Umbilical cord (tissue), 2 donors: Measurements from ENCODE around the gene RAD51. TPM values are rescaled to one million over a fixed set of nuclear protein-coding genes. Genes with fewer than 3 reads are reported as not detected.
"Not testable (repeated sequence)": the region's sequence is repeated elsewhere in the genome, so short reads cannot be mapped to it uniquely, and the experiment has no call there.

ENCODE experiments used
- DNase-seq: peaks from one replicate; pipeline ENCODE4 v3.0.0-alpha.2; 2015; ENCODE audit warnings: low spot score
- total RNA-seq: library from RNA; depleted of rRNA; stranded (reverse); fragments of >200 nt; gene quantifications from one replicate; pipeline ENCODE4 v1.2.3, GENCODE V29; 2014; ENCODE audit warnings: low replicate concordance; ENCODE audit not compliant: insufficient read depth

The RAD51 gene
- 0.48 TPM for total RNA-seq

DNA sequence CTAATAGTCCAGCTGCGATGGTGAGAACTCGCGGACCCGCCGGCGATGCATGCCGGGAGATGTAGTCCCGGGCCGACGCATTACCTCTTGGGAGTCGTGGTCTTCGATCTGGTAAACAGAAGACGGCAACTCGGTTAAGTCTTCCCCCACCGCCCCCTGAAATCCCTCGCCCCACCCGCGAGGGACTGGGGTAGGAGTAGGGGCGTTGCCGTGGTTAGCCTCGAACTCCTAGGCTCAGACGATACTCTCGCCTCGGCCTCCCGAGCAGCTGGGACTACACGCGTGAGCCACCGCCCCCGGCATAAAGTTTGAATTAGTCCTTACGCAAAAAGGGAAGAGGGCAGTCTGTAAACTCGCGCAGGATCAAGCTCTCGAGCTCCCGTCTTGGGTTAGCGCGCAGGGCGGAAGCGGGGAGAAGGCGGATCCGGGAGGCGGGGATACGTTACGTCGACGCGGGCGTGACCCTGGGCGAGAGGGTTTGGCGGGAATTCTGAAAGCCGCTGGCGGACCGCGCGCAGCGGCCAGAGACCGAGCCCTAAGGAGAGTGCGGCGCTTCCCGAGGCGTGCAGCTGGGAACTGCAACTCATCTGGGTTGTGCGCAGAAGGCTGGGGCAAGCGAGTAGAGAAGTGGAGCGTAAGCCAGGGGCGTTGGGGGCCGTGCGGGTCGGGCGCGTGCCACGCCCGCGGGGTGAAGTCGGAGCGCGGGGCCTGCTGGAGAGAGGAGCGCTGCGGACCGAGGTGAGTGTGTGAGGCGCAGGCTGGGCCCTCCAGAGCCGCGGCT lies at the start of gene RAD51:
Gene RAD51, plus strand, starts transcription at position 487 of the 781 bp plus-strand sequence. CDS start 3,585 bp downstream, outside the sequence.
- DNase-seq: peak; percentile 98

DNA sequence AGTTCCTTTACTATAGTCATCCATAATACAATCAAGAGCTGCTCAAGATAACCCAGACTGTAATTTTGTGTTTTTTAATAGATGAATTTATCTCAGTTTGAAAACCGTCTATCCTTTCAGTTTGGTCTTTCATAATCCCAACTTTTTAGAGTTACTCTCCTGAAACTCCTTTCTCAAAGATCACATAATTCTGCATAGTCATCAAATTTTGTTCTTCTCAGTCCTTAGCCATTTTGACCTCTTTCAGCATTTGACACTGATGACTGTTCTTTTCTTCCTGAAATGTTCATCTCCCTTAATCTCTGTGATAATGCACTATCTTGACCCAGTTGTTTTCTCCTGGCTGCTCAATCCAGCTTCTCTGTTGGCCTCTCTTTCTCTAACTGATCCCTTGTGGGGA lies 47.5 kb upstream of the RAD51 start:
- DNase-seq: no peak

DNA sequence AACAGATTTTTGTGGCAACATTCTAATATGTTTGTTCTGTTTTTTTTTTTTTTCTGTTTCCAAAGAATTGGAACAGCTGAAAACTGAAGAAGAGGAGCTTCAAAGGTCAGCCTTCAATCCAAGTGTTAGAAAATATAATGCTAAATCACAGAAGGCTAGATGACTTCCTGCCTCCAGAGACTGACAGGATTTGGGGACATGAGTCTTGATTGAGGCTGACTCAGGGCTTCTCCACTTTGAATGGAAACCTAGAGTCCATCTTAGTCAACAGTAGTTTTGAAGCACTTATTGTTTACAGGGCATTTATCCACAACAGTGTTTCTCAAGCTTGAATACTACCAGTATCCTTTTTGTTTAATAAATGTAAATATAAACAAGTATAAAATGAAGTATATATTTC lies 44.5 kb upstream of the RAD51 start:
- no peak for DNase-seq

DNA sequence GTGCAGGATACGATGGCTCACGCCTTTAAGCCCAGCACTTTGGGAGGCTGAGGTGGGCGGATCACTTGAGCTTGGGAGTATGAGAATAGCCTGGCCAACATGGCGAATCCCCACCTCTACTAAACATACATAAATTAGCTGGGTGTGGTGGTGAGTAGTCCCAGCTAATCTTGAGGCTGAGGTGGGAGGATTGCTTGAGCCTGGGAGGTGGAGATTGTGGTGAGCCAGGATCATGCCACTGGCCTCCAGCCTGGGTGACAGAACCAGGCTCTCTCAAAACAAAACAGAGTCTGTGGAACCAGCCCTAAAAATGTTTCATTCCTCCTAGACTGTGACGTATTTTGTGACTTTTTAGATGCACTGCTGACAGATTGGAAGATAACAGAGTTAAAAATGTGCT lies 34.3 kb upstream of the RAD51 start:
- DNase-seq: no peak

DNA sequence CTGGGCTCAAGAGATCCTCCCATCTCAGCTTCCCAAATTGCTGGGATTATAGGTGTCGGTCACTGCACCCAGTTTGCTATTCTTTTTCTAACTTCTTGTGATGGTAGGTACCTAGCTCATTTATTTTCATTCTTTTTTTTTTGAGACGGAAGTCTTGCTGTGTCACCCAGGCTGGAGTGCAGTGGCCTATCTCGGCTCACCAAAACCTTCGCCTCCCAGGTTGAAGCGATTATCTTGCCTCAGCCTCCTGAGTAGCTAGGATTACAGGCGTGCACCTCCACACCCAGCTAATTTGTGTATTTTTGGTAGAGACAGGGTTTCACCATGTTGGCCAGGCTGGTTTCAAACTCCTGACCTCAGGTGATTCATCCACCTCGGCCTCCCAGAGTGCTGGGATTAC lies 30.1 kb upstream of the RAD51 start:
- no peak for DNase-seq

DNA sequence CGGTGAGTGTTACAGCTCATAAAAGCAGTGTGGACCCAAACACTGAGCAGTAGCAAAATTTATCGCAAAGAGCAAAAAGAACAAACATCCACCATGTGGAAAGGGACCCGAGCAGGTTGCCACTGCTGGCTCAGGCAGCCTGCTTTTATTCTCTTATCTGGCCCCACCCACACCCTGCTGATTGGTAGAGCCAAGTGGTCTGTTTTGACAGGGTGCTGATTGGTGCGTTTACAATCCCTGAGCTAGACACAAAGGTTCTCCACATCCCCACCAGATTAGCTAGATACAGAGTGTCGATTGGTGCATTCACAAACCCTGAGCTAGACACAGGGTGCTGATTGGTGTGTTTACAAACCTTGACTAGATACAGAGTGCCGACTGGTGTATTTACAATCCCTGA lies 18.7 kb upstream of the RAD51 start:
- not testable (repeated sequence) for DNase-seq

DNA sequence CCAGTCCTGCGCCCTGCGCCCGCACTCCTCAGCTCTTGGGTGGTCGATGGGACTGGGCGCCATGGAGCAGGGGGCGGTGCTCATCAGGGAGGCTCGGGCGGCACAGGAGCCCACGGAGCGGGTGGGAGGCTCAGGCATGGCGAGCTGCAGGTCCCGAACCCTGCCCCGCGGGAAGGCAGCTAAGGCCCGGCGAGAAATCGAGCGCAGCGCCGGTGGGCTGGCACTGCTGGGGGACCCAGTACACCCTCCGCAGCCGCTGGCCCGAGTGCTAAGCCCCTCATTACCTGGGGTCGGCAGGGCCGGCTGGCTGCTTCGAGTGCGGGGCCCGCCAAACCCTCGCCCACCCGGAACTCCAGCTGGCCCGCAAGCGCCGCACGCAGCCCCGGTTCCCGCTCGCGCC lies 18.1 kb upstream of the RAD51 start:
- DNase-seq: not testable (repeated sequence)

DNA sequence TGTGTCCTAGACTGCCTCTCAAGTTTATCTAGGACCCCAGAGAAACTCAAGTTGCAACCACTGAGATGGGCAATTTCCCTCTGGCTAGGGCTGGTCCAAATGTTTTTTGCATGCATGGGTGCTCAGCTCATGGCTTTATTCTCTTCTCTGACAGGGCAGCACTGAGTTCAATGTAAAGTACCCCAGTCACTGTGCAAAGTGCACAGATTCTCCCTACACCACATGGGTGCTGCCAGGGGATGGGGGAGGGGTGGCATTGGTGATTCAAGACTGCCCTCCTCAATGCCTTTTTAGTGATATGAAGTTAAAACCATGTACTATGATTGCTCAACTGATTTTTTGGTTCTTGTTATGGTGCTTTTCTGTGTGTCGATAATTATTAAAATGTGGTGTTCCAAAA lies 14.8 kb upstream of the RAD51 start:
- no peak for DNase-seq

DNA sequence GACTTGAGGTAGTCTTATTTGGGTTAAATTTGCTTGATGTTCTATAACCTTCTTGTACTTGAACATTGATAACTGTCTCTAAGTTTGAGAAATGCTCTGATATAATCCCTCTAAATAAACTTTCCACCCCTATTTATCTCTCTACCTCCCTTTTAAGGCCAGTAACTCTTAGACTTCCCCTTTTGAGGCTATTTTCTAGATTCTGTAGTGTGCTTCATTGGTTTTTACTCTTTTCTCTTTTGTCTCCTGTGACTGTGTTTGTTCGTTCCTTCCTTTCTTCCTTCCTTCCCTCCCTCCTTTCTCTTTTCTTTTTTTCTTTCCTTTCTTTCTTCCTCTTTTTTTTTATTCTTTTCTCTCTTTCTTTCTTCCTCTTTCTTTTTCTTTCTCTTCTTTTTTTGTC lies 14.0 kb upstream of the RAD51 start:
- not testable (repeated sequence) for DNase-seq

DNA sequence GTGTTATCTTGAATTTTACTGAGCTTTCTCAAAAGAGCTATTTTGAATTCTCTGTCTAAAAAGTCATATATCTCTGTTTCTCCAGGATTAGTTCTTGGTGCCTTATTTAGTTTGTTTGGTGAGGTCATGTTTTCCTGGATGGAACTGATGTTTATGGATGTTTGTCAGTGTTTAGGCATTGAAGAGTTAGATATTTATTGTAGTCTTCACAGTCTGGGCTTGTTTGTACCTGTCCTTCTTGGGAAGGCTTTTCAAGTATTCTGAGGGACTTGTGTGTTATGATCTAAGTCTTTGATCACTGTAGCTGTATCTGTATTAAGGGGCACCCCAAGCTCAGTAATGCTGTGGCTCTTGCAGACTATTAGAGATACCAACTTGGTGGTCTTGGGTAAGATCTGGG lies 10.6 kb upstream of the RAD51 start:
- no peak for DNase-seq

DNA sequence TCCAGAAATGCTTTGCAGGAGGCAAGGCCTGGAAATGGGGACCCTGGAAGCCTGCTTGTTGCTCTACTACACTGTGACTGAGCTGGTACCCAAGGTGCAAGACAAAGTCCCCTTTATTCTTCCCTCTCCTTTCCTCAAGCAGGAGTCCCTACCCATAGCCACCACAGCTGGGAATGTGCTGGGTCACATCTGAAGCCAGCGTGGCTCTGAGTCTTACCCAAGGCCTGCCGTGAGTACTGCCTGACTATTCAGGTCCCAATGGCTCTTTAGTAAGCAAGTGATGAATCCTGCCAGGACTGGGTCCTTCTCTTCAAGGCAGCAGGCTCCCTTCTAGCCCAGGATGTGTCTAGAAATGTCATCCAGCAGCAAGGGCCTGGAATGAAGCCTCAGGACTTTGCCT lies 9.6 kb upstream of the RAD51 start:
- DNase-seq: no peak

DNA sequence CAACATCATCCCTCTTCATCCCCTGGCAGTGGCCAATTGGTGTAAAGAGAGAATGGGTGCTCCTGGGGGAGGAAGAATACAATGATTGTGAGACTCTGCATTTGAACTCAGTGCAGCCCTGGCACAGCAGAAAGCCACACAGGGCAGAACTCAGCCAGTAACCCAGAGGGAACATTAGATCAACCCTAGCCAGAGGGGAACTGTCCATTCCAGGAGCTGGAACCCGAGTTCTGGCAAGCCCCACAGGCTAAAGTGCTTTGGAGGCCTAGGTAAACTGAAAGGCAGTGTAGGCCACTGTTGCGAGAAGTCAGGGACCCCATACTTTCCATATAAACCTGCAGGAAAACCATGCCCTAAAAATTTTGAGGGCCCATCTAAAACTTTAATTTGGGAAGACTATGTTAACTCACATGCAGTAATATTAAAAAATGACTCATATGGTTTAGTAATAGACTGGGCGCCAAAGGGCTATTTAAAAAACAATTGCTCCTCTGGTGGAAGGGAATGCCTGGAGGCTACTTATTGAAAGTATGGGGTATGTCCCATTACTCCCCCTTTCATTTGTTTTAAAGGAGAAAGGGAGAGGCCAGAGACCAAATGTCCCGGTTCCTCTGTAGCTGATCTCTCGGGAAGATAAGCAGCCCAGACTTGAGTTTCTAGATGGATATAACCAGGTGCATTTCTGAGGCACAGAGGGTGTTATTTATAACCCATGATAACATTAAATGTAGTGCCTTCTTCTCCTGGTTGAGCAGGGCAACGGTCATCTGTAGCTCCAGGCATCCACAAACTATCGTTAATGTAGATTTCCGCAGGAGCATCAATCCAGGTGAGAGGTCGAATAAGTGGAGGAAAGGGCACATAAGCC lies 5.8 kb upstream of the RAD51 start:
- DNase-seq: no peak

DNA sequence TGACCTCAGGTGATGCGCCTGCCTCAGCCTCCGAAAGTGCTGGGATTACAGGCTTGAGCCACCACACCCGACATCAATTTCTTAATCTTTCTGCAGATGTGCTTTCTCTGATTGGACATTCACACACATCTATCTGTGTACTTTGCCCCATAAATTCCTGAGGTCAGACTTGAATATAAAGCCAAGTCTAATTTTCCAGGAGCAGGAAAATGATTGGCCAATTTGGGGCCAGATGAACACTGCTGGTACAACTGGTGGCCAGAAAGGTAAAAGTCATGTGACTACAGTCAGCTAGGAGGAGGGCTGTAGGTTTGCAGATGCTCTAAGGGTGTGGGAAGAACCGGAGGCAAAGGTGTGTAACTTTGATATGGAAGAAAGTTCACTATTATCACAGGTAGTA lies 3.2 kb upstream of the RAD51 start:
- no peak for DNase-seq

DNA sequence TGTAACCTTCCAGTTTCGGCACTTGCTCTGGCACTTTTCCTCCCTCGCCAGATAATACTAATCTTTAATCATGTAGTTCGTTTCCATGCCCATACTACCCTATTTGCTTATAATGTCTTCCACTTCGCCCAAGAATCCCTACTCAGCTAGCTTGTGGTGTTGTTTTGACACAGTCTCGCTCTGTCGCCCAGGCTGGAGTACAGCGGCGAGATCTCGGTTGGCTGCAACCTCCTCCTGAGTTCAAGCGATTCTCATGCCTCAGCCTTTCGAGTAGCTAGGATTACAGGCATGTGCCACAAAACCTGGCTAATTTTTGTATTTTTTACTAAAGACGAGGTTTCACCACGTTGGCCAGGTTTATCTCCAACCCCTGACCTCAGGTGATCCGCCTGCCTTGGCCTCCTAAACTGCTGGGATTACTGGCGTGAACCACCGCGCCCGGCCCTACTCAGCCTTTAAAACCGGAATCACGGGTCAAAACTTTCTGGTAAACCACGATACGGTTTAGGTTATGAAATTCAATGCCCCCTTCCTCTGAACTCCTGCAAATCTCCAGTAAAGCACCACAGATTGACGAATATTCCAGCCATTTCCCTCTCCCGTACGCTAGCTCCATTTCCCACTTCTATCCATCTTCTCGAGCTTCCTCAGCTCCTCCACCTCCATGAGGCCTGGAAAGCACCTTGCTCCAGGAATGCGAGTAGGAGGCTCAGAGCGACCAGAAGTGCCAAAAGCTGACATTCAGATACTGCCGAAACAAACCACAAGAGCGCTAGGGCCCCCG lies 878 bp upstream of the RAD51 start:
- DNase-seq: no peak

DNA sequence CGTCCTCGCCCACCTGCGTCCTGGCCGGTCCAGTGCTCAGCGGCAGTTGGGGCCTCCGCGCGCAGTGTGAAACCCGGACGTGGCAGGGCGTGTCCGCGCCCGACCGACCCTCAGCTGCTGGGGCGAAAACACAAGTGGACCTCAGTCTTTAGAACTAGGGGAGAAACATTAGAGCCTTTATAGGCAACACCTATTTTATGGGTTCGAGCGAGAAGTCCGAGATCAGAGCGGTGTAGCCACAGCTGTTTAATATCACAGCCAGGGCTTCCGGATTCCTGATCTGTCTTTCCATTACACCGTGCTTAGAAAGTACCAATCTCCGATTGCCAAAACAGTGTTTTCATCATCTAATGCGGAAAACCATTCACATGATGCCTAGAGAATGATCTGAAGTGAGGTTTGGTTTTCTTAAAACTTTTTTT lies 506 bp downstream of the RAD51 start:
- DNase-seq: peak; percentile 35

DNA sequence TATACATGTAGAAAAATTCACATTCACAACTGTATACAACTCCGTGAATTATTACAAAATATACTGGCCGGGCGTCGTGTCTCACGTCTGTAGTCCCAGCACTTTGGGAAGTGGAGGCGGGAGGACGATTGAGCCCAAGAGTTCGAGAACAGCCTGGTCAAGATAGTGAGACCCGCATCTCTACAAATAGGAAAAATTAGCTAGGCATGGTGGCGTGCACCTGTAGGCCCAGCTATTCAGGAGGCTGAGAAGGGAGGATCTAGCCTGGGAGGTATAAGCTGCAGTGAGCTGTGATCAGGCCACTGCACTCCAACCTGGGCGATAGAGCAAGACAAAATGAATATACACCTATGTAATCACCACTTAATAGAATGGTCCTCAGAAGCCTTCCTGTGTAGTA lies 1.3 kb downstream of the RAD51 start:
- DNase-seq: no peak

DNA sequence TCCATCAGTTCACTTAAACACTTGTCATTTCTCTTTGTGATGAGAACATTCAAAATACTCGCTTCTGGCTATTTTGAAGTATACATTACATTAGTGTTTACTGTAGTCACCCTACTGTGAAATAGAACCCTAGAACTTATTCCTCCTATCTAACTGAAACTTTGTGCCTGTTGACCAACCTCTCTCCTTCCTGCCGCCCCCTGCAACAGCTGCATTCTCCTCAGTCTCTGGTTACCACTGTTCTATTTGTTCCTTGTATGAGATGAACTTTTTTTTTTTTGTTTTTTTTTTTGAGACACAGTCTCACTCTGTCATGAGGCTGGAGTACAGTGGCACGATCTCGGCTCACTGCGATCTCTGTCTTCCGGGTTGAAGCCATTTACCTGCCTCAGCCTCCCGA lies 2.9 kb downstream of the RAD51 start:
- DNase-seq: no peak

DNA sequence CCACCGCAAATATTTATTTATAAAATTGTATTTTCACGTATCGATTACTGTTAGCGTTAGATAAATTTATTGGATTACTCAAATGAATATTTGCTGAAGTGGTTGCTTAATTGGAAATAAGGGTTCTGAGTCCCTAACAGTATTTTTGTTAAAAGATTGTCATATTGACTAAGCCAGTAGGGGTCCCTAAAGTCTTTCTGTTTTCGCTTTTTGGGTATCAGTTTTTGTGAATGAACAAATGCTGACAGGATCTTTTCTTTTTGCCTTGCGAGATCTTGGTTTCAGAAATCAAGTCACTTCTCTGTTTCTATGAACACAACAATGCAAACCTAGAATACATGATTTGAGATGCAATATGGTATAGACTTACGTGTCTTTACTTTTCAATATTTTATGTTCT lies 7.1 kb downstream of the RAD51 start:
- no peak for DNase-seq

DNA sequence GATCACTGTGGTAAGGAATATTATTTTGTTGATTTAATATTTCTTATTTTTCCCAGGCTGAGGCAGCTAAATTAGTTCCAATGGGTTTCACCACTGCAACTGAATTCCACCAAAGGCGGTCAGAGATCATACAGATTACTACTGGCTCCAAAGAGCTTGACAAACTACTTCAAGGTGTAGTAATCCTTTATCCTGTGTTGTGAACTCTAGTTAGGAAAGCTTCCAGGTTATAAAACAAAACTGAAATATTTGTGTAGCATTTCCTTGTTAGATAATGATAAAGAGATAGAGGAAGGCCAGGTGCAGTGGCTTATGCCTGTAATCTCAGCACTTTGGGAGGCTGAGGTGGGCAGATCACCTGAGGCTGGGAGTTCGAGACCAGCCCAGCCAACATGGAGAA lies 11.1 kb downstream of the RAD51 start:
- DNase-seq: no peak

DNA sequence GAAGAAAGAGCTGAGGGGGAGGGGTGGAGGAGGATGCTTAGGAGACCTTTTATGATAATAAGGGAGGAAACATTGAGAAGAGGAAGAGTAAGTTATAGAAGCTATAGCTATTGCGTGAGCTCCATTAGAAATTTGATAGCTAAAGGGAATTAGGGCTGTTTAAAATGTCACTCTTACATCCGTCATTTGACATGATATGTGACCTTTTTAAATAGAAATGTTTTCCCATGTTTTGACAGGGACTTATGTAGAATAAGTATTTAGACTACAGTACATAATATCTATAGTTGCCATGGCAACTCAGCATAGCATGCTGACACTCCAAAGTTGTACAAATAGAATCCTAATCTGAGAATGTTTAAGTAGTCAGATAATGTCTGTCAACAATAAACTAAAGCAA lies 19.2 kb downstream of the RAD51 start:
- DNase-seq: no peak

DNA sequence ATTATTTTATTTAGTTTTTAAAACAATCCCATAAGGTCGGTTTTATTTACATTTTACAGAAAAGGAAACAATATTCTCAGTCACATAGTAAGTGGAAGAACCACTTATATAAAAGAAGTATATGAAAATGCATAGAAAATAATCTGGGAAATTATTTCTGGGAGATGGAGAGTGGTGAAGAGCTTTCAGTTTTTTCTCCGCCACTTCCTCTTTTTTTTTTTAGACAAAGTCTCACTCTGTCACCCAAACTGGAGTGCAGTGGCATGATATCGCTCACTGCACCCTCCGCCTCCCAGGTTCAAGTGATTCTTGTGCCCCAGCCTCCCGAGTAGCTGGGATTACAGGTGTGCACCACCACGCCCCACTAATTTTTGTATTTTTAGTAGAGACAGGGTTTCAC lies 21.2 kb downstream of the RAD51 start:
- DNase-seq: no peak

DNA sequence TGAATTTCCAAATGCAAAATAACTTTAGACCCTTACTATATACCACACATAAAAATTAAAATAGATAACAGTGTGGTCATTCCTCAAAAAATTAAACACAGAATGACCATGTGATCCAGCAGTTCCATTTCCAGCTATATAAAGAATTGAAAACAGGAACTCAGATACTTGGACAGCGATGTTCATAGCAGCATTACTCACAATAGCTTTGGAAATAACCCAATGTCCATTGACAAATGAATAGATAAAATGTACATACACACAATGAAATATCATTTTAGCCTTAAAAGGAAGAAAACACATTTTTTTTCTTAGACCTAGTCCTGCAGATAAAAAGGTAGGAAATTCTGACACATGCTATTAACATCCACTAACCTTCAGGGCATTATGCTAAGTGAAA lies 26.7 kb downstream of the RAD51 start:
- DNase-seq: no peak
